Measurements from ENCODE around the gene SOCS6. TPM values are rescaled to one million over a fixed set of nuclear protein-coding genes. Genes with fewer than 3 reads are reported as not detected.
A peak's percentile ranks its signal among the peaks of the same experiment; 100 is the strongest.

SOCS6 gene
- total and polyA plus RNA-seq, 2 experiments from 2014 or later: 14.4 to 35.3 TPM

DNA sequence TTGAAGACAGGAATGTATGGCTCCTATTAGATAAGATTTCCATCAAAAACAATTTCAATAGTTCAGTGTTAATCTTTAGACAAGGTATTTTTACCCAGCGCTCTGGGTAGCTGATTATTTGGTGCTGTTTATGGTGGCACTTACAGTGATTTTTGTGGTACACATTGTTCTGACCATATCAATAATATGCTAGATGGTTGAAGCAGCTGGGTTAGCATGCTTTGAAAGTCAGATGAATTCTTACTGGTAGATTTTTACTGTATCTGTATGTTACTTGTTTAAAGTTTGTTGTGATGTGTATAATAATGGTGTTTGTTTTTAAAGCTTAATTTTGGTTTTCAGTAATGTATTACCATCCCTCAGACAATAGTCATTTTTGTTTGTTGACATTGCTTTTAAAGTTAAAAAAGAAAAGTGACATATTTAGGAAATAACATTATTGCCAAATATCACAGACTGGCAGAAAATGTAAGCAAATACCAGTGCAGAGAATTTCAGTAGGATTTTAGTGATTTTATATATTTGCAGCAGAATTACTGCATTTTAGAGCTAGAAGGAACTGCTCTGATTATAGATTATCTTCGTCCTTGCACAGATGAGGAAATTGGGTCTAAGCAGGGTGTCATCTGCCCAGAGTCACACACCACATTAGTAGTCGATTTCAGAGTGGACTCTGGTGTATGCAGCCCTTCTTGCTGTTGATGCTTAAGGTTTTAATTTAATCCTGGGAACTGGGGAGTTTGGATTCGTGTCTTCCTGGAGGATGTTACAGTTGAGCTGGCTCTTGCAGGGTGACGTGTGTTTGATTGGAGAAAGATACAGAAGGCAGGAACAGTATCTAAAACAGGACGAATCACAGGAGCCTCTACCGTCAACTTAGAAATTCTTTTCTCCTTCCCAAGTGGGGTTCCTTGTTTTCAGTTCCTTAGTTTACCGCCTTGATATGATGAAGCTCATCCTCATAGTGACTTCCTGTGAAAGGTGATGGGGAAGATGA is 6.6 kb downstream of the SOCS6 start:
- 62% methylated on average over 8 of the region's 8 CpGs for WGBS (ENCODE audit: low lambda C conversion rate, missing lambda C conversion rate)
- H4K20me1 ChIP-seq (ENCODE audit: insufficient read depth, poor library complexity, severe bottlenecking): peaks cover 92% of the 10 kb centered on the region
- H3K4me3 ChIP-seq: no peak overlapping the region
- no peak overlapping the region for H2AFZ ChIP-seq
- H3K36me3 ChIP-seq (replicated peaks; ENCODE audit: insufficient read depth, low read depth): no peaks in the 10 kb centered on the region
- H3K9me3 ChIP-seq (ENCODE audit: low read depth): no peaks in the 10 kb centered on the region
- H3K79me2 ChIP-seq: peaks cover 100% of the 10 kb centered on the region
- TF ChIP-seq EZH2 (IDR thresholded peaks at IDR 0.05; ENCODE audit: borderline replicate concordance): no peak
- no peak for TF ChIP-seq EZH2phosphoT487 (IDR thresholded peaks at IDR 0.05; ENCODE audit: low read depth, severe bottlenecking, unreplicated experiment)
- TF ChIP-seq, protein P1, sequence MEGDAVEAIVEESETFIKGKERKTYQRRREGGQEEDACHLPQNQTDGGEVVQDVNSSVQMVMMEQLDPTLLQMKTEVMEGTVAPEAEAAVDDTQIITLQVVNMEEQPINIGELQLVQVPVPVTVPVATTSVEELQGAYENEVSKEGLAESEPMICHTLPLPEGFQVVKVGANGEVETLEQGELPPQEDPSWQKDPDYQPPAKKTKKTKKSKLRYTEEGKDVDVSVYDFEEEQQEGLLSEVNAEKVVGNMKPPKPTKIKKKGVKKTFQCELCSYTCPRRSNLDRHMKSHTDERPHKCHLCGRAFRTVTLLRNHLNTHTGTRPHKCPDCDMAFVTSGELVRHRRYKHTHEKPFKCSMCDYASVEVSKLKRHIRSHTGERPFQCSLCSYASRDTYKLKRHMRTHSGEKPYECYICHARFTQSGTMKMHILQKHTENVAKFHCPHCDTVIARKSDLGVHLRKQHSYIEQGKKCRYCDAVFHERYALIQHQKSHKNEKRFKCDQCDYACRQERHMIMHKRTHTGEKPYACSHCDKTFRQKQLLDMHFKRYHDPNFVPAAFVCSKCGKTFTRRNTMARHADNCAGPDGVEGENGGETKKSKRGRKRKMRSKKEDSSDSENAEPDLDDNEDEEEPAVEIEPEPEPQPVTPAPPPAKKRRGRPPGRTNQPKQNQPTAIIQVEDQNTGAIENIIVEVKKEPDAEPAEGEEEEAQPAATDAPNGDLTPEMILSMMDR (IDR thresholded peaks at IDR 0.05; ENCODE audit: poor library complexity): no peak
- H3K9me2 ChIP-seq (replicated peaks; ENCODE audit: insufficient read depth): no peaks in the 10 kb centered on the region
- no peak overlapping the region for H3K27ac ChIP-seq
- no peaks in the 10 kb centered on the region for H3K27me3 ChIP-seq
- peaks cover 25% of the 10 kb centered on the region for H3K4me1 ChIP-seq (ENCODE audit: insufficient read depth)
- peak overlapping the region; percentile 6 for H3K4me2 ChIP-seq
- no peak for DNase-seq (ENCODE audit: low spot score)

- Histone ChIP-seq H3K36me3 (replicated peaks; ENCODE audit: insufficient read depth, low read depth) (no peaks in the 10 kb centered on the region), H4K20me1 (ENCODE audit: insufficient read depth, poor library complexity, severe bottlenecking) (peaks cover 94% of the 10 kb centered on the region), H2AFZ (no peak overlapping the region), H3K4me2 (no peak overlapping the region), H3K27me3 (no peaks in the 10 kb centered on the region), H3K79me2 (peaks cover 100% of the 10 kb centered on the region), H3K9me3 (ENCODE audit: low read depth) (no peaks in the 10 kb centered on the region), H3K4me3 (no peak overlapping the region), H3K9me2 (replicated peaks; ENCODE audit: insufficient read depth) (no peaks in the 10 kb centered on the region), H3K4me1 (ENCODE audit: insufficient read depth) (peaks cover 17% of the 10 kb centered on the region), H3K27ac (no peak overlapping the region)
- DNase-seq (ENCODE audit: low spot score): no peak
- no peak for TF ChIP-seq EZH2 (IDR thresholded peaks at IDR 0.05; ENCODE audit: borderline replicate concordance)
- WGBS (ENCODE audit: low lambda C conversion rate, missing lambda C conversion rate): 87% methylated on average over 10 of the region's 10 CpGs
Observed at GRCh38 chr18:70296289-70296688, 7.4 kb downstream of the SOCS6 start.

DNA sequence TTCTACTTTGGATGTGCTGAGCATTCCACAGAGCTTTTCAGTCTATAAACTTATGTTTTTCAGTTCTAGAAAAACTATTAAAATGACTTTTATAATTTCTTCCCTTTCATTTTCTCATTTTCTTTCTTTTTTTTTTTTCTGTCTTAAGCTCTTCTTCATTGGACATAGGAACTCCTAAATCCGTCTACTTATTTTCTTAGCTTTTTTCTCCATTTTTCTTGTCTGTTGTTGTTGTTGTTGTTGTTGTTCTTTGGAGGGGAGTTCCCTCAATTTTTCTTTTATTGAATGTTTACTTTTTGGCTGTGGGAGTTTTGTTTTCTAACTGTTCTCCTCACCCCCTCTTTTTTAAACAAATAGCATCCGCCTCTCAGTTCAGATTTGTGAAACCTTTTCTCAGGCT is 7.9 kb downstream of the SOCS6 start:
- H3K4me2 ChIP-seq: no peak overlapping the region
- peaks cover 95% of the 10 kb centered on the region for H4K20me1 ChIP-seq (ENCODE audit: insufficient read depth, poor library complexity, severe bottlenecking)
- H3K4me3 ChIP-seq: no peak overlapping the region
- H3K9me2 ChIP-seq (replicated peaks; ENCODE audit: insufficient read depth): no peaks in the 10 kb centered on the region
- H3K27me3 ChIP-seq: no peaks in the 10 kb centered on the region
- DNase-seq (ENCODE audit: low spot score): no peak
- no peaks in the 10 kb centered on the region for H3K9me3 ChIP-seq (ENCODE audit: low read depth)
- H3K79me2 ChIP-seq: peaks cover 100% of the 10 kb centered on the region
- no peak overlapping the region for H2AFZ ChIP-seq
- no peaks in the 10 kb centered on the region for H3K36me3 ChIP-seq (replicated peaks; ENCODE audit: insufficient read depth, low read depth)
- WGBS (ENCODE audit: low lambda C conversion rate, missing lambda C conversion rate): 88% methylated on average over 2 of the region's 2 CpGs
- TF ChIP-seq, protein P1 (IDR thresholded peaks at IDR 0.05; ENCODE audit: poor library complexity): no peak
- TF ChIP-seq EZH2 (IDR thresholded peaks at IDR 0.05; ENCODE audit: borderline replicate concordance) (no peak), EZH2phosphoT487 (IDR thresholded peaks at IDR 0.05; ENCODE audit: low read depth, severe bottlenecking, unreplicated experiment) (no peak)
- peaks cover 14% of the 10 kb centered on the region for H3K4me1 ChIP-seq (ENCODE audit: insufficient read depth)
- H3K27ac ChIP-seq: no peak overlapping the region

DNA sequence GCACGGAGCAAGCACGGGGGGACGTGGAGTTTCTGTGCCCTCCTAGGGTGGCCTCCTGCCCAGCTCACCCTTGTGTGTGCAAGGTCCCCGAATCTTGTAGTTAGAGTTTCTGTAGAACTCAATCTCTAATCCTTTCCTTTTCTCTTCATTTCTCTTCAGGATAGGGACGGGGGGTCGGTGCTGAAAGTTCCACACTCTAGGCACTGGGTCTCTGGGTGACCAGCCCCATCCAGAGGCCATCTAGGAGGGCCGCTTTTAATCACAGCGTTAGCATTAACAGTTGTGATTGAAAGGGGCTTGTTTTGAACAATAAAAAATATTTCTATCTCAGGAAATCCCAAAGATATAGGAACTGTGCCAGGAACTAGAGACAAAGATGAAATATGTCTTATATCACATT is 10.5 kb downstream of the SOCS6 start:
- WGBS (ENCODE audit: low lambda C conversion rate, missing lambda C conversion rate): 86% methylated on average over 8 of the region's 8 CpGs
- no peak for DNase-seq (ENCODE audit: low spot score)
- Histone ChIP-seq H3K9me3 (ENCODE audit: low read depth) (no peaks in the 10 kb centered on the region), H3K9me2 (replicated peaks; ENCODE audit: insufficient read depth) (no peaks in the 10 kb centered on the region), H3K4me2 (no peak overlapping the region), H3K27me3 (no peaks in the 10 kb centered on the region), H3K27ac (no peak overlapping the region), H4K20me1 (ENCODE audit: insufficient read depth, poor library complexity, severe bottlenecking) (peaks cover 93% of the 10 kb centered on the region), H3K4me1 (ENCODE audit: insufficient read depth) (peaks cover 4% of the 10 kb centered on the region), H3K4me3 (no peak overlapping the region), H3K79me2 (peaks cover 100% of the 10 kb centered on the region), H2AFZ (no peak overlapping the region), H3K36me3 (replicated peaks; ENCODE audit: insufficient read depth, low read depth) (no peaks in the 10 kb centered on the region)
- TF ChIP-seq EZH2phosphoT487 (IDR thresholded peaks at IDR 0.05; ENCODE audit: low read depth, severe bottlenecking, unreplicated experiment) (no peak), EZH2 (IDR thresholded peaks at IDR 0.05; ENCODE audit: borderline replicate concordance) (no peak)
- TF ChIP-seq, protein P1 (IDR thresholded peaks at IDR 0.05; ENCODE audit: poor library complexity): no peak
